HepG2 (cell line): ENCODE data around the gene BMPER.

Source experiments
- AHR ChIP-seq: IDR thresholded peaks from 2 replicates; pipeline ENCODE4 v1.6.1; 2018; ENCODE audit warnings: missing genetic modification reagents, missing compliant biosample characterization
- AKNA ChIP-seq: sonication (generic); formaldehyde crosslinking; IDR thresholded peaks from 2 replicates; pipeline ENCODE4 v1.4.0; 2020; ENCODE audit warnings: missing genetic modification reagents, borderline replicate concordance
- BRCA1 ChIP-seq: sonication (generic); formaldehyde crosslinking; IDR thresholded peaks from 2 replicates; pipeline ENCODE4 v1.4.0; 2020; ENCODE audit warnings: missing genetic modification reagents
- CTCF ChIP-seq: sonication (generic); formaldehyde crosslinking; IDR thresholded peaks from 2 replicates; pipeline ENCODE4 v1.5.0; 2020; ENCODE audit warnings: mild to moderate bottlenecking, missing genetic modification reagents, moderate library complexity
- HNRNPUL1 ChIP-seq: fragments of 200-400 bp; formaldehyde crosslinking; IDR thresholded peaks from 2 replicates; pipeline ENCODE4 v1.6.1; 2017; ENCODE audit warnings: low read depth, mild to moderate bottlenecking, low read length, moderate library complexity
- HOMEZ ChIP-seq: IDR thresholded peaks from 2 replicates; pipeline ENCODE4 v1.6.1; 2016; ENCODE audit warnings: low read depth
- MAFK ChIP-seq, 2 experiments: IDR thresholded peaks in 1 of 2; conservative IDR thresholded peaks in 1 of 2; 2 replicates each; pipeline ENCODE4 v1.6.1; 2011; ENCODE audit warnings: improper control_type of control experiment in 2 of 2, low read length in 2 of 2
- NCOA5 ChIP-seq: sonication (generic); formaldehyde crosslinking; IDR thresholded peaks from 2 replicates; pipeline ENCODE4 v1.4.0; 2020; ENCODE audit warnings: missing genetic modification reagents
- NR2F6 ChIP-seq, 2 experiments: IDR thresholded peaks; 2 replicates each; pipeline ENCODE4 v1.6.1; 2016; ENCODE audit warnings: antibody characterized with exemption in 1 of 2, mild to moderate bottlenecking in 1 of 2
- RAD21 ChIP-seq: fragments of 450-650 bp; formaldehyde crosslinking; IDR thresholded peaks from 2 replicates; pipeline ENCODE4 v1.5.0; 2020; ENCODE audit warnings: mild to moderate bottlenecking
- ZBTB33 ChIP-seq: sonication (generic); formaldehyde crosslinking; IDR thresholded peaks from 2 replicates; pipeline ENCODE4 v1.4.0; 2020; ENCODE audit warnings: missing genetic modification reagents
- ZNF460 ChIP-seq: sonication (generic); formaldehyde crosslinking; IDR thresholded peaks from 2 replicates; pipeline ENCODE4 v1.5.1; 2020; ENCODE audit warnings: missing genetic modification reagents, mild to moderate bottlenecking, borderline replicate concordance
- ZNF652 ChIP-seq: IDR thresholded peaks from 2 replicates; pipeline ENCODE4 v1.6.1; 2016; ENCODE audit warnings: low read depth, borderline replicate concordance

- TF ChIP-seq HOMEZ (CRISPR knock-in tag) (no peak), CTCF (CRISPR knock-in tag) (no peak), MAFK (conservative IDR thresholded peaks at IDR 0.05 in 1 of 2, IDR thresholded peaks at IDR 0.05 in 1 of 2; ENCODE audit: low read length in 2 of 2) (no peak), ZNF460 (CRISPR knock-in tag) (no peak), NR2F6 (IDR thresholded peaks at IDR 0.05) (no peak), NR2F6 (CRISPR knock-in tag; IDR thresholded peaks at IDR 0.05) (no peak), ZNF652 (no peak), AHR (CRISPR knock-in tag) (no peak), HNRNPUL1 (no peak), BRCA1 (CRISPR knock-in tag) (no peak), NCOA5 (CRISPR knock-in tag) (no peak), ZBTB33 (CRISPR knock-in tag) (no peak), RAD21 (CRISPR knock-in tag) (no peak), AKNA (no peak)
Observed at GRCh38 chr7:34078864-34079263, 173.5 kb downstream of the BMPER start.
